ENCODE data around the gene SCMH1. TPM values are rescaled to one million over a fixed set of nuclear protein-coding genes. Genes with fewer than 3 reads are reported as not detected.

Gene SCMH1
- total RNA-seq, 1 experiment from 2014 or later: 16.5 TPM

DNA sequence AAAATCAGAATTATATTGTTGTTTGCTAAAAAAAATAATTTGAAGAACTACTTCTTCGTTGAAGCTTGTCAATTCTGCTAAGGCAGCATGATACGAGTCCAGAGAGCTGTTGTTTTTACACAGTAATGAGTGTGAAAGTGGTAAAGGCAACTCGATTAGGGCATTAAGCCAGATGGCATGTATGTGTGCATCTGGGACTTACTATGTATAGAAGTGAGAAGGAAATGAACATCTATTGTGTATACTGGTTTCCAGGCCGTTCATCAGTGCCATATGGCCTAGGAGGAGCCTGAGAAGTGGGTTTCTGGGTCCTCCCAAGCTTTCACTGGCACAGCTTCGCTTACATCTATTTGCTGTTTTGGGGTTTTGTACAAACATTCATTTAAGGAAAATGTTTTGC is 256.9 kb downstream of the SCMH1 start:
- H3K36me3 Mint-ChIP-seq (ENCODE audit: insufficient read depth in 1 of 3, low read depth in 3 of 3): peaks cover 50 to 76% (median 72%) of the 10 kb centered on the region in 3 experiments; a peak in 6 of 7 replicates
- no peak overlapping the region for H3K27ac ChIP-seq (ENCODE audit: insufficient read length, low read depth, low read length)

More for the DNA sequence above, 256.9 kb downstream of the SCMH1 start:
- Histone ChIP-seq H3K9me3 (ENCODE audit: control insufficient read depth, low read depth, low read length) (no peaks in the 10 kb centered on the region), H3K79me1 (ENCODE audit: insufficient read depth, low read depth, low read length, poor library complexity, severe bottlenecking) (no peaks in the 10 kb centered on the region), H2BK120ac (ENCODE audit: low read depth, low read length, poor library complexity, severe bottlenecking) (no peak overlapping the region), H2BK20ac (ENCODE audit: low read depth, low read length, poor library complexity, severe bottlenecking) (no peak overlapping the region), H2BK15ac (ENCODE audit: low read depth, low read length) (no peak overlapping the region), H3K56ac (ENCODE audit: insufficient read length, low read depth, low read length) (no peak overlapping the region), H3K4me1 (ENCODE audit: insufficient read depth, low read length) (peaks cover 6% of the 10 kb centered on the region), H3K4ac (ENCODE audit: low read depth, low read length) (no peak overlapping the region), H2BK12ac (ENCODE audit: insufficient read length, low read depth, low read length) (no peak overlapping the region), H3K4me2 (ENCODE audit: insufficient read depth, insufficient read length, low read length) (no peak overlapping the region), H3K79me2 (ENCODE audit: insufficient read depth, low read length) (peaks cover 20% of the 10 kb centered on the region; the same call in 1 of the 2 replicates), H4K8ac (replicated peaks; ENCODE audit: insufficient read length, low read depth, low read length) (no peak overlapping the region), H3T11ph (ENCODE audit: low read length) (no peak overlapping the region), H4K5ac (ENCODE audit: insufficient read length, low read depth, low read length) (no peak overlapping the region), H3K23me2 (ENCODE audit: insufficient read length, low read depth, low read length, poor library complexity, severe bottlenecking) (peaks cover 7% of the 10 kb centered on the region), H2AFZ (ENCODE audit: low read length) (no peak overlapping the region), H3K27me3 (ENCODE audit: insufficient read depth, low read length) (no peaks in the 10 kb centered on the region), H3K14ac (ENCODE audit: insufficient read depth, low read length) (no peak overlapping the region), H3K23ac (ENCODE audit: insufficient read length, low read depth, low read length) (no peak overlapping the region), H3K9ac (ENCODE audit: extremely low read depth, insufficient read length, low read length) (no peak overlapping the region), H2AK5ac (ENCODE audit: insufficient read length, low read length) (no peak overlapping the region), H4K20me1 (ENCODE audit: control insufficient read depth, insufficient read depth, insufficient read length) (no peaks in the 10 kb centered on the region), H3K18ac (ENCODE audit: insufficient read length, low read depth, low read length) (no peak overlapping the region), H2BK5ac (ENCODE audit: insufficient read length, low read length) (no peak overlapping the region), H4K91ac (ENCODE audit: insufficient read length, low read depth, low read length) (no peak overlapping the region)
- no peak for DNase-seq
- H3K4me1 Mint-ChIP-seq: peaks cover 16 to 19% of the 10 kb centered on the region in 2 experiments
- no peaks in the 10 kb centered on the region for H3K27me3 Mint-ChIP-seq (ENCODE audit: low read depth)
- H3K9me3 Mint-ChIP-seq: no peaks in the 10 kb centered on the region
- no CpG with 5 or more reads among the region's 5 CpGs for WGBS (ENCODE audit: extremely low coverage, insufficient read length, low lambda C conversion rate)
- no peak overlapping the region for H3K27ac Mint-ChIP-seq
- TF ChIP-seq, protein P1, sequence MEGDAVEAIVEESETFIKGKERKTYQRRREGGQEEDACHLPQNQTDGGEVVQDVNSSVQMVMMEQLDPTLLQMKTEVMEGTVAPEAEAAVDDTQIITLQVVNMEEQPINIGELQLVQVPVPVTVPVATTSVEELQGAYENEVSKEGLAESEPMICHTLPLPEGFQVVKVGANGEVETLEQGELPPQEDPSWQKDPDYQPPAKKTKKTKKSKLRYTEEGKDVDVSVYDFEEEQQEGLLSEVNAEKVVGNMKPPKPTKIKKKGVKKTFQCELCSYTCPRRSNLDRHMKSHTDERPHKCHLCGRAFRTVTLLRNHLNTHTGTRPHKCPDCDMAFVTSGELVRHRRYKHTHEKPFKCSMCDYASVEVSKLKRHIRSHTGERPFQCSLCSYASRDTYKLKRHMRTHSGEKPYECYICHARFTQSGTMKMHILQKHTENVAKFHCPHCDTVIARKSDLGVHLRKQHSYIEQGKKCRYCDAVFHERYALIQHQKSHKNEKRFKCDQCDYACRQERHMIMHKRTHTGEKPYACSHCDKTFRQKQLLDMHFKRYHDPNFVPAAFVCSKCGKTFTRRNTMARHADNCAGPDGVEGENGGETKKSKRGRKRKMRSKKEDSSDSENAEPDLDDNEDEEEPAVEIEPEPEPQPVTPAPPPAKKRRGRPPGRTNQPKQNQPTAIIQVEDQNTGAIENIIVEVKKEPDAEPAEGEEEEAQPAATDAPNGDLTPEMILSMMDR (conservative IDR thresholded peaks at IDR 0.05): no peak
- H3K4me3 Mint-ChIP-seq: no peak overlapping the region

Measured in H9 (cell line).